HEK293 (cell line): ENCODE results near the gene CENPO.

Source experiments
- BCL11A ChIP-seq: fragments of 450-650 bp; formaldehyde crosslinking; IDR thresholded peaks from 2 replicates; pipeline ENCODE4 v1.5.1; 2016; ENCODE audit warnings: low read depth, missing biosample characterization, missing genetic modification characterization
- HOXD13 ChIP-seq: sonication (generic); formaldehyde crosslinking; IDR thresholded peaks from 2 replicates; pipeline ENCODE4 v1.8.0; 2022; ENCODE audit warnings: missing genetic modification reagents, borderline replicate concordance
- ZNF133 ChIP-seq: fragments of 450-650 bp; formaldehyde crosslinking; IDR thresholded peaks from 2 replicates; pipeline ENCODE4 v1.5.1; 2016; ENCODE audit warnings: missing biosample characterization, missing genetic modification characterization
- ZNF174 ChIP-seq: fragments of 450-650 bp; formaldehyde crosslinking; IDR thresholded peaks from 2 replicates; pipeline ENCODE4 v1.5.0; 2017; ENCODE audit warnings: missing biosample characterization, mild to moderate bottlenecking, missing genetic modification characterization
- ZNF24 ChIP-seq: fragments of 450-650 bp; formaldehyde crosslinking; IDR thresholded peaks from 2 replicates; pipeline ENCODE4 v1.5.1; 2016; ENCODE audit warnings: missing biosample characterization, missing genetic modification characterization
- ZNF248 ChIP-seq: fragments of 450-650 bp; formaldehyde crosslinking; IDR thresholded peaks from 2 replicates; pipeline ENCODE4 v1.5.1; 2017; ENCODE audit warnings: missing biosample characterization, missing genetic modification characterization
- ZNF324 ChIP-seq: fragments of 450-650 bp; formaldehyde crosslinking; IDR thresholded peaks from 2 replicates; pipeline ENCODE4 v1.5.1; 2016; ENCODE audit warnings: missing biosample characterization, missing genetic modification characterization
- ZNF549 ChIP-seq: fragments of 450-650 bp; IDR thresholded peaks from 2 replicates; pipeline ENCODE4 v1.5.1; 2018; ENCODE audit warnings: missing biosample characterization, missing genetic modification characterization, mild to moderate bottlenecking, inconsistent platforms, moderate library complexity
- ZNF830 ChIP-seq: fragments of 450-650 bp; IDR thresholded peaks from 2 replicates; pipeline ENCODE4 v1.5.0; 2018; ENCODE audit warnings: missing biosample characterization, missing genetic modification characterization, low read depth, mild to moderate bottlenecking, moderate library complexity
- TF ChIP-seq, protein P1 (sequence below): fragments of 450-650 bp; formaldehyde crosslinking; IDR thresholded peaks from 2 replicates; pipeline ENCODE4 v1.5.1; 2016; ENCODE audit warnings: missing biosample characterization, missing genetic modification characterization
- TF ChIP-seq, protein P2 (sequence below): fragments of 450-650 bp; formaldehyde crosslinking; IDR thresholded peaks from 2 replicates; pipeline ENCODE4 v1.5.1; 2016; ENCODE audit warnings: missing biosample characterization, missing genetic modification characterization, low read depth
- TF ChIP-seq, protein P3 (sequence below): fragments of 450-650 bp; formaldehyde crosslinking; IDR thresholded peaks from 2 replicates; pipeline ENCODE4 v1.5.1; 2016; ENCODE audit warnings: missing biosample characterization, missing genetic modification characterization
- TF ChIP-seq, protein P4 (sequence below): fragments of 450-650 bp; formaldehyde crosslinking; IDR thresholded peaks from 2 replicates; pipeline ENCODE4 v1.5.1; 2016; ENCODE audit warnings: missing biosample characterization, missing genetic modification characterization

DNA sequence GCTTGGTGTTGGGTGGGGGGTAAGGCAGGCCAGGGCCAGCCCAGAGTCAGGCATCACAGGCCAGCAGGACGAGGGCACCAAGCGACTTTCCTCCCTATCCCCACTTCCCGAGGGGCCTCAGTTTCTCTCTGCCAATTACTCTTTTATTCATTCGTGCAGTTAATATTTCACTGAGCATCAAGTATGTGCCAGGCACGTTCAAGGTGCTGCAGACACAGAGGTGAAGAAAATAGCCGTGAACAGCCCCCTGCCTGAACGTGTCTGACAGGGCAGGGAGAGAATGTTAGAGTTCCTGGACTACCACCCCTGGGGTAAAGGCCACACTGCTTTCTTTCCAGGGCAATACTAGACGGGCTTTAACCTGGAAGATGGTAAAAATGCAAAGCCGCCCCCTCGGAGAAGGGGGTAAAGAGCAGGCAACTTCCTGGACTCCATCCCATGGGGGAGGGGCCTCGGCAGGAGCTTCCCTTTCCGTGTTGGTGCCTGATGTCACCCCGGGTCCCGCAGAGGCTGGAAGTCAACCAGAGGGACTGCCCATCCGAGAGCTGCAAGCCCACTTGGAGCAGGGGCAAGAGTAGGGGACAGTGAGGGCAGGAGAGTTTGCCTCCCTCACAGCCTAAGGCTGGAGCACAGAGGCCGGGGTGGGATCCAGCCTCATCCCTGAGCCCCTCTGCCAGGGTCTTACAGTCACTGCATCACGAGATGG, 47.1 kb downstream of the CENPO start:
- TF ChIP-seq, protein P1, sequence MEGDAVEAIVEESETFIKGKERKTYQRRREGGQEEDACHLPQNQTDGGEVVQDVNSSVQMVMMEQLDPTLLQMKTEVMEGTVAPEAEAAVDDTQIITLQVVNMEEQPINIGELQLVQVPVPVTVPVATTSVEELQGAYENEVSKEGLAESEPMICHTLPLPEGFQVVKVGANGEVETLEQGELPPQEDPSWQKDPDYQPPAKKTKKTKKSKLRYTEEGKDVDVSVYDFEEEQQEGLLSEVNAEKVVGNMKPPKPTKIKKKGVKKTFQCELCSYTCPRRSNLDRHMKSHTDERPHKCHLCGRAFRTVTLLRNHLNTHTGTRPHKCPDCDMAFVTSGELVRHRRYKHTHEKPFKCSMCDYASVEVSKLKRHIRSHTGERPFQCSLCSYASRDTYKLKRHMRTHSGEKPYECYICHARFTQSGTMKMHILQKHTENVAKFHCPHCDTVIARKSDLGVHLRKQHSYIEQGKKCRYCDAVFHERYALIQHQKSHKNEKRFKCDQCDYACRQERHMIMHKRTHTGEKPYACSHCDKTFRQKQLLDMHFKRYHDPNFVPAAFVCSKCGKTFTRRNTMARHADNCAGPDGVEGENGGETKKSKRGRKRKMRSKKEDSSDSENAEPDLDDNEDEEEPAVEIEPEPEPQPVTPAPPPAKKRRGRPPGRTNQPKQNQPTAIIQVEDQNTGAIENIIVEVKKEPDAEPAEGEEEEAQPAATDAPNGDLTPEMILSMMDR (tag by site-specific recombination) = no peak
- TF ChIP-seq ZNF24 (no peak), HOXD13 (CRISPR knock-in tag) (no peak), ZNF549 (no peak), ZNF133 (tag by site-specific recombination) (no peak), ZNF248 (tag by site-specific recombination) (no peak), ZNF830 (tag by site-specific recombination) (no peak), ZNF324 (tag by site-specific recombination) (no peak), BCL11A (no peak), ZNF174 (tag by site-specific recombination) (no peak)
- TF ChIP-seq, protein P2, sequence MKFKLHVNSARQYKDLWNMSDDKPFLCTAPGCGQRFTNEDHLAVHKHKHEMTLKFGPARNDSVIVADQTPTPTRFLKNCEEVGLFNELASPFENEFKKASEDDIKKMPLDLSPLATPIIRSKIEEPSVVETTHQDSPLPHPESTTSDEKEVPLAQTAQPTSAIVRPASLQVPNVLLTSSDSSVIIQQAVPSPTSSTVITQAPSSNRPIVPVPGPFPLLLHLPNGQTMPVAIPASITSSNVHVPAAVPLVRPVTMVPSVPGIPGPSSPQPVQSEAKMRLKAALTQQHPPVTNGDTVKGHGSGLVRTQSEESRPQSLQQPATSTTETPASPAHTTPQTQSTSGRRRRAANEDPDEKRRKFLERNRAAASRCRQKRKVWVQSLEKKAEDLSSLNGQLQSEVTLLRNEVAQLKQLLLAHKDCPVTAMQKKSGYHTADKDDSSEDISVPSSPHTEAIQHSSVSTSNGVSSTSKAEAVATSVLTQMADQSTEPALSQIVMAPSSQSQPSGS (tag by site-specific recombination) = no peak
- TF ChIP-seq, protein P3, sequence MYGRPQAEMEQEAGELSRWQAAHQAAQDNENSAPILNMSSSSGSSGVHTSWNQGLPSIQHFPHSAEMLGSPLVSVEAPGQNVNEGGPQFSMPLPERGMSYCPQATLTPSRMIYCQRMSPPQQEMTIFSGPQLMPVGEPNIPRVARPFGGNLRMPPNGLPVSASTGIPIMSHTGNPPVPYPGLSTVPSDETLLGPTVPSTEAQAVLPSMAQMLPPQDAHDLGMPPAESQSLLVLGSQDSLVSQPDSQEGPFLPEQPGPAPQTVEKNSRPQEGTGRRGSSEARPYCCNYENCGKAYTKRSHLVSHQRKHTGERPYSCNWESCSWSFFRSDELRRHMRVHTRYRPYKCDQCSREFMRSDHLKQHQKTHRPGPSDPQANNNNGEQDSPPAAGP (tag by site-specific recombination) = no peak
- TF ChIP-seq, protein P4, sequence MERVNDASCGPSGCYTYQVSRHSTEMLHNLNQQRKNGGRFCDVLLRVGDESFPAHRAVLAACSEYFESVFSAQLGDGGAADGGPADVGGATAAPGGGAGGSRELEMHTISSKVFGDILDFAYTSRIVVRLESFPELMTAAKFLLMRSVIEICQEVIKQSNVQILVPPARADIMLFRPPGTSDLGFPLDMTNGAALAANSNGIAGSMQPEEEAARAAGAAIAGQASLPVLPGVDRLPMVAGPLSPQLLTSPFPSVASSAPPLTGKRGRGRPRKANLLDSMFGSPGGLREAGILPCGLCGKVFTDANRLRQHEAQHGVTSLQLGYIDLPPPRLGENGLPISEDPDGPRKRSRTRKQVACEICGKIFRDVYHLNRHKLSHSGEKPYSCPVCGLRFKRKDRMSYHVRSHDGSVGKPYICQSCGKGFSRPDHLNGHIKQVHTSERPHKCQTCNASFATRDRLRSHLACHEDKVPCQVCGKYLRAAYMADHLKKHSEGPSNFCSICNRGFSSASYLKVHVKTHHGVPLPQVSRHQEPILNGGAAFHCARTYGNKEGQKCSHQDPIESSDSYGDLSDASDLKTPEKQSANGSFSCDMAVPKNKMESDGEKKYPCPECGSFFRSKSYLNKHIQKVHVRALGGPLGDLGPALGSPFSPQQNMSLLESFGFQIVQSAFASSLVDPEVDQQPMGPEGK = no peak
